ENCODE results near the gene TGIF2. TPM values are rescaled to one million over a fixed set of nuclear protein-coding genes. Genes with fewer than 3 reads are reported as not detected.

TGIF2 gene
- polyA plus RNA-seq, 3 donors from 2014 or later, result 12.3 to 16.1 (median 14.9) TPM

GRCh38 chr20:36578356-36579041, 5.1 kb downstream of the TGIF2 start:
- Mint-ChIP-seq H3K4me3 (no peak overlapping the region), H3K27ac (no peak overlapping the region), H3K4me1 (peaks cover 16 to 19% of the 10 kb centered on the region in 2 donors), H3K27me3 (ENCODE audit: low read depth in 3 of 3) (peaks cover 5 to 13% (median 10%) of the 10 kb centered on the region in 3 donors), H3K36me3 (peaks cover 6 to 13% (median 12%) of the 10 kb centered on the region in 3 donors), H3K9me3 (no peaks in the 10 kb centered on the region)
- DNase-seq, result no peak

- Mint-ChIP-seq H3K27me3 (ENCODE audit: low read depth in 3 of 3) (peaks cover under 1 to 7% (median 4%) of the 10 kb centered on the region in 3 donors), H3K4me1 (peaks cover 10 to 12% of the 10 kb centered on the region in 2 donors), H3K27ac (peak overlapping the region in 1 of 6 donors; percentile 8), H3K36me3 (peaks cover 9 to 13% (median 12%) of the 10 kb centered on the region in 3 donors), H3K9me3 (no peaks in the 10 kb centered on the region), H3K4me3 (no peak overlapping the region)
- DNase-seq, result no peak
These were observed 6.7 kb downstream of the TGIF2 start for GRCh38 chr20:36579996-36580545.

GRCh38 chr20:36582322-36582721, 8.9 kb downstream of the TGIF2 start:
- Mint-ChIP-seq H3K9me3 (no peaks in the 10 kb centered on the region), H3K4me3 (no peak overlapping the region), H3K27me3 (ENCODE audit: low read depth in 3 of 3) (peaks cover 0 to 2% (median 0%) of the 10 kb centered on the region in 3 donors), H3K36me3 (peaks cover 9 to 13% (median 12%) of the 10 kb centered on the region in 3 donors), H3K4me1 (no peaks in the 10 kb centered on the region), H3K27ac (peak overlapping the region in 1 of 6 donors; percentile 44)
- DNase-seq, result no peak

- Mint-ChIP-seq H3K4me3 (no peak overlapping the region), H3K36me3 (peaks cover 9 to 13% (median 12%) of the 10 kb centered on the region in 3 donors), H3K27ac (peak overlapping the region in 2 of 6 donors; percentile 44 to 62), H3K27me3 (ENCODE audit: low read depth in 3 of 3) (peaks cover 0 to 4% (median 0%) of the 10 kb centered on the region in 3 donors), H3K4me1 (peaks cover 0 to 2% of the 10 kb centered on the region in 2 donors), H3K9me3 (no peaks in the 10 kb centered on the region)
- DNase-seq, result no peak
These were observed 9.4 kb downstream of the TGIF2 start for GRCh38 chr20:36582821-36583220.

- H3K36me3 Mint-ChIP-seq, result peaks cover 9 to 13% (median 12%) of the 10 kb centered on the region in 3 donors
- no peak overlapping the region for H3K4me3 Mint-ChIP-seq
- peaks cover 0 to 4% (median 0%) of the 10 kb centered on the region in 3 donors for H3K27me3 Mint-ChIP-seq (ENCODE audit: low read depth in 3 of 3)
- H3K4me1 Mint-ChIP-seq, result peaks cover 0 to 2% of the 10 kb centered on the region in 2 donors
- peak overlapping the region in 1 of 6 donors; percentile 25 for H3K27ac Mint-ChIP-seq
- no peak for DNase-seq
- no peaks in the 10 kb centered on the region for H3K9me3 Mint-ChIP-seq
These were observed 10.7 kb downstream of the TGIF2 start for GRCh38 chr20:36584018-36584481.

- peaks cover 3 to 9% (median 7%) of the 10 kb centered on the region in 3 donors for H3K36me3 Mint-ChIP-seq
- H3K4me3 Mint-ChIP-seq, result no peak overlapping the region
- H3K9me3 Mint-ChIP-seq, result no peaks in the 10 kb centered on the region
- DNase-seq, result no peak
- H3K27me3 Mint-ChIP-seq (ENCODE audit: low read depth in 3 of 3), result peaks cover 0 to 3% (median 0%) of the 10 kb centered on the region in 3 donors
- H3K27ac Mint-ChIP-seq, result peak overlapping the region in 3 of 6 donors; percentile 11 to 83 (median 75)
- peaks cover 0 to 2% of the 10 kb centered on the region in 2 donors for H3K4me1 Mint-ChIP-seq
These were observed 12.2 kb downstream of the TGIF2 start for GRCh38 chr20:36585410-36586125.

GRCh38 chr20:36587388-36588070, 14.1 kb downstream of the TGIF2 start:
- no peak for DNase-seq
- Mint-ChIP-seq H3K9me3 (no peaks in the 10 kb centered on the region), H3K4me1 (peaks cover 6 to 11% of the 10 kb centered on the region in 2 donors), H3K36me3 (peaks cover 3 to 12% (median 4%) of the 10 kb centered on the region in 3 donors), H3K27ac (peak overlapping the region in 5 of 6 donors; percentile 8 to 70 (median 42)), H3K27me3 (ENCODE audit: low read depth in 3 of 3) (peaks cover 0 to 3% (median 0%) of the 10 kb centered on the region in 3 donors), H3K4me3 (no peak overlapping the region)

- H3K9me3 Mint-ChIP-seq, result no peaks in the 10 kb centered on the region
- H3K27me3 Mint-ChIP-seq (ENCODE audit: low read depth in 3 of 3), result peaks cover 1 to 4% (median 3%) of the 10 kb centered on the region in 3 donors
- H3K4me1 Mint-ChIP-seq, result peaks cover 17 to 30% of the 10 kb centered on the region in 2 donors
- H3K27ac Mint-ChIP-seq, result peak overlapping the region in 2 of 6 donors; percentile 34 to 52
- no peak overlapping the region for H3K4me3 Mint-ChIP-seq
- DNase-seq, result no peak
- H3K36me3 Mint-ChIP-seq, result peaks cover 0 to 12% (median 0%) of the 10 kb centered on the region in 3 donors
These were observed 17.9 kb downstream of the TGIF2 start for GRCh38 chr20:36591281-36591680.

GRCh38 chr20:36591854-36592641, 18.7 kb downstream of the TGIF2 start:
- peak overlapping the region; percentile 9 to 66 (median 52) for H3K27ac Mint-ChIP-seq

GRCh38 chr20:36593347-36593929, 20.0 kb downstream of the TGIF2 start:
- Mint-ChIP-seq H3K9me3 (no peaks in the 10 kb centered on the region), H3K4me3 (no peak overlapping the region), H3K4me1 (peaks cover 15 to 30% of the 10 kb centered on the region in 2 donors), H3K36me3 (peaks cover 0 to 12% (median 0%) of the 10 kb centered on the region in 3 donors), H3K27me3 (ENCODE audit: low read depth in 3 of 3) (peaks cover 0 to 5% (median 4%) of the 10 kb centered on the region in 3 donors), H3K27ac (peak overlapping the region in 4 of 6 donors; percentile 37 to 74 (median 64))
- DNase-seq, result no peak

More at GRCh38 chr20:36591854-36592641, 18.7 kb downstream of the TGIF2 start:
- Mint-ChIP-seq H3K36me3 (peaks cover 0 to 12% (median 0%) of the 10 kb centered on the region in 3 donors), H3K27me3 (ENCODE audit: low read depth in 3 of 3) (peaks cover 2 to 4% (median 3%) of the 10 kb centered on the region in 3 donors), H3K4me3 (no peak overlapping the region), H3K4me1 (peaks cover 17 to 30% of the 10 kb centered on the region in 2 donors), H3K9me3 (no peaks in the 10 kb centered on the region)
- DNase-seq, result no peak

- H3K36me3 Mint-ChIP-seq, result no peaks in the 10 kb centered on the region
- peak overlapping the region in 2 of 5 donors; percentile 15 to 24 for H3K4me3 Mint-ChIP-seq
- no peaks in the 10 kb centered on the region for H3K9me3 Mint-ChIP-seq
- no peak for DNase-seq
- peak overlapping the region in 4 of 6 donors; percentile 14 to 75 (median 54) for H3K27ac Mint-ChIP-seq
- peaks cover 20 to 22% of the 10 kb centered on the region in 2 donors for H3K4me1 Mint-ChIP-seq
- H3K27me3 Mint-ChIP-seq (ENCODE audit: low read depth in 3 of 3), result peaks cover 1 to 6% (median 5%) of the 10 kb centered on the region in 3 donors
These were observed 26.5 kb downstream of the TGIF2 start for GRCh38 chr20:36599912-36600345.

GRCh38 chr20:36601540-36601939, 28.1 kb downstream of the TGIF2 start:
- Mint-ChIP-seq H3K4me3 (no peak overlapping the region), H3K27ac (peak overlapping the region in 3 of 6 donors; percentile 6 to 57 (median 20)), H3K36me3 (no peaks in the 10 kb centered on the region)

More at GRCh38 chr20:36601540-36601939, 28.1 kb downstream of the TGIF2 start:
- Mint-ChIP-seq H3K4me1 (peaks cover 21 to 22% of the 10 kb centered on the region in 2 donors), H3K9me3 (no peaks in the 10 kb centered on the region), H3K27me3 (ENCODE audit: low read depth in 3 of 3) (peaks cover 12 to 15% (median 15%) of the 10 kb centered on the region in 3 donors)
- DNase-seq, result no peak
